ENCODE data around the gene ENAH.
"Not testable (repeated sequence)": the region's sequence is repeated elsewhere in the genome, so short reads cannot be mapped to it uniquely, and the experiment has no call there.

ENAH gene

DNA sequence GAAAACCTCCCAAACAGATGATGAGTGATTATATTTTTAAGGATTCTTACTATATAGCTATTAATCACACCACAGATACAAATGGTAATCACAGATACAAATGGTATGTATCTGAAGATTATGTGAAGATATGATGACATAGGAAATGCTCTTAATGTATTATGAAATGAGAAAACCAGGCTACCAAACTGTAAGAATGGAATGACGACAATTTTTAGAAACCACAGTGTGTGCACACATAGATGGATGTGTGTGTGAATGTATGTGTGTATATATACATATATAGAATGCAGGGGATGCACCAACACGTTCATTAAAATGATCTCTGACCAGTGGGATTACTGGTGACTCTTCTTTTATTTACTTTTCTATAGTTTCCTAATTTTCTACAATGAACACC is 21.5 kb upstream of the ENAH start:
- no peak for DNase-seq

DNA sequence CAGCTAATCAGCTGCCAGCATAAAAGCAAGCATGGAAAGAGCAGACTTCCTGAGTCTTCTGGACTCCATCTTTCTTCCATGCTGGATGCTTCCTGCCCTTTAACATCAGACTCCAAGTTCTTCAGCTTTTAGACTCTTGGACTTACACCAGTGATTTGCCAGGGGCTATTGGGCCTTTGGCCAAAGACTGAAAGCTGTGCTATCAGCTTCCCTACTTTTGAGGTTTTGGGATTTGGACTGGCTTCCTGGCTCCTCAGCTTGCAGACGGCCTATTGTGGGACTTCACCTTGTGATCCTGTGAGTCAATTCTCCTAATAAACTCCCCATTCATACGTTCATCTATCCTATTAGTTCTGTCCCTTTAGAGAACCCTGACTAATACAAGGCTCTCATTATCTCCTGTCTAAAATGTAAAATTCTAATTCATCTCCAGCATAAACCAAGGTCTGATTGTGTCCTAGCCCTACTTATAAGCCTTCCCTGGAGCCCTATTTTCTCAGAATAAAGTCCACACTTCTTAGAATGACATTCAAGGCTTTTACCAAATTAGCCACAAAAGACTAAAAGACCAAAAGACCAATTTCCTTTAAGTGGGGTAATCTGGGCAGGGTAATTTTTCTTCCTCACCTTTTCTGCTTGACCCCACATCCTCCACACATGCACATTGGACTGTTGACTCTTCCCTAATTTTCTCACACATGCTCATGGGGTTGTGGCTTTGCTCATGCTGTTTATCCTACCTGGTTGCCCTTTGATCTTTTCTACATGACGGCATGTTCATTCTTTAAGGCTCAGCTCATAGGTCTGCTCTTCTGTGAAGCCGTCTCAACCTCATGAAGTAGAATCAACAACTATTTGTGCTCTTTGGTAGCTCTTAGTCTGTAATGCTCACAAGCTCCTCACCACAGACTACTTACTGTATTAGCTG is 18.1 kb upstream of the ENAH start:
- no peak for DNase-seq

DNA sequence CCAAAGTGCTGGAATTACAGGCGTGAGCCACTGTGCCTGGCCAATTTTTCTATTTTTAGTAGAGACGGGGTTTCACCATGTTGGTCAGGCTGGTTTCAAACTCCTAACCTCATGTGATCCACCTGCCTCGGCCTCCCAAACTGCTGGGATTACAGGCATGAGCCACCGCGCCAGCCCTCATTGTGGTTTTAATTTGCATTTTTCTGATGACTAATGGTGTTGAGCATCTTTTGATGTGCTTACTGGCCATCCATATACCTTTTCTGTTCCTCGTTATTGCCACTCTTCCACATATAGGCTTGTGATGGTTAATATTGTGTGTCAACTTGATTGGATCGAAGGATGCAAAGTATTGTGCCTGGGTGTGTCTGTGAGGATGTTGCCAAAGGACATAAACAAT is 17.4 kb upstream of the ENAH start:
- DNase-seq, result no peak

DNA sequence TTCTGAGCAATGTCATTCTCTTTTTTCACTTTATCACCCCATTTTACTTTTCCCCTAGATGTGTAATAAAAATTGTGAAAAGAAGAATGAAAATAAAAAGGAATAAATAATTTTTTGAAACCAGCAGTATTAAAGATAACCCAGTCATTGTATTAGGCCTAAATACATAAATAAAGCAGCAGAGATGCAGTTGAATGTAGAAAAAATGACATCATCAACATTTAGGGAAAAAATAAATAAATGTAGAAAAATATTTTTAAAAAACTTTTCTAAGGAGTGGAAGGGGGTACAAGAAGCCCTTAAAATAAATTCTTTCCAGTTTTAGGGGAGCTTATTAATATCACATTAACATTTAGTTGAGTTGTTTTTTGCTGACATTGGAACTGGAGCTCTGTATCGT is 15.3 kb upstream of the ENAH start:
- DNase-seq, result no peak

DNA sequence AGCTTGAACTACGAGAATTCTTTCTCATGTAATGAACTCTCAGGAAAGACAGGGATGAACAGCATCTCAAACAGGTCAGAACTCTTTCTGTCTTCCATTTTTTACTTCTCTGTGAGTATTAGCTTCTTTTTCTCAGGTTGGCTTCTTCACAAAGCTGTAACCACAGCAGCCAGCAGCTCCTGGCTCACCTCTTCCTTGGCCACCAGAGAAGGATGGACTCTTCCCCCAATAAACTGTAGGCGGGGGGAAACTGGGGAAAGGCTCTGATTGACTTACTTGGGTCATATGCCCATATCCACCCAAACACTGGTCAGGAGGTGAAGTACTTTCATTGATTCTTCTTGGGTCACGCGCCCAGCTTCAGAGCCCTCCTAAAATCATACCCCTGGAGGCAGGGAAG is 14.4 kb upstream of the ENAH start:
- no peak for DNase-seq

DNA sequence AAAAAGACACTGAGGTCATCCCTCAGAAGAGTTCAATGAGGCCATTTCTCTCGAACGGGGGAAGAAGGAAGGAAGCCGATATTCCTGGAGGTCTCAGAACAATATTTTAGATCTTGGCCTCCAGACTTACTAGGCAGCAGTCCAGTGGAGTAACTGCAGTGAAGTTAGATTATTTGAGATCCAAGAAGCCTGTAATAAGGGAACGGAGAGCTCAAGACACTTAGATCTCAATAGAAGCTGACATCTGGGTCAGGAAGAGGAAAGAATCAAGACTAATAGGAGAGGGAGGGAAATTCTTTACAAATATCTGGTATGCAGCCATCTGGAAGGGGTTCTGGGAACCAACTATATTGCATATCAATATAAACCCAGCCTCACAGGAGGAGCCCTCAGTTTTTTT is 13.6 kb upstream of the ENAH start:
- DNase-seq, result no peak

DNA sequence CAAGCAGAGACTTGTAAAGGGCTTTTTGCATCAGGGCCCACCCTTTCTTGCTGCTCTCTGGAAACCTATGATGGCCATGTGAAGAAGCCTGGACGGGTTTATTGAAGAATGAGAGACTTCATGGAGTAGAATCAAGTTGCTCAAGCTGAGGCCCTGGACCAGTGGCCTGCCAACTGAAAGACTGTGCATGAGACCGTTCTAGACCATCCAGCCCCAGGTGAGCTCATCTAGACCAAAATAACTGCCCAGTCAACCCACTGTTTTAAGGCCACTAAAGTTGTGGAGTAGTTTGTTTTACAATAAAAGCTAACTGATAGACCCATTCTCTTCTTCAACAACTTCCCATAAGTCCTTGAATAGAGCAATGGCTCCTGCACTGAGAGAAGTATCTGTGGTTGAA is 11.8 kb upstream of the ENAH start:
- DNase-seq, result no peak

DNA sequence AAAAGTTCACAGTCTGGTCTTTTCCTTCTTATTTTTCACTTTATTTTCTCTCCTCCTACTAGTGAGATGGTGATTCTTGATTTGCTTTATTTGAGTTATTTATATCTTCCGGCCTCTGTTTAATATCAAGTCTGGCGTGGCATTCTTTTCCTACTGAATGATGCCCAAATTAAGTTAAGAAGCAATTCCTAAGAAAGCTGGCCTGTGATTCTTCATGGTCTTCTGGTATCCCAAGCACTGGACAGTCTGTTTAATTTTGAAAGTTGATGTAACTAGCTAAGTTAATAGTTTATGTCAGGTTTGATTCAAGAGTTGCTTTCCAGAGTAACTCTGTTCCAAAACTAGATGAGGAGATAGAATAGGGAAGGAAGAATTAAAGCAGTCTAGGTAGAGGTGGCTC is 9.2 kb upstream of the ENAH start:
- DNase-seq, result no peak

DNA sequence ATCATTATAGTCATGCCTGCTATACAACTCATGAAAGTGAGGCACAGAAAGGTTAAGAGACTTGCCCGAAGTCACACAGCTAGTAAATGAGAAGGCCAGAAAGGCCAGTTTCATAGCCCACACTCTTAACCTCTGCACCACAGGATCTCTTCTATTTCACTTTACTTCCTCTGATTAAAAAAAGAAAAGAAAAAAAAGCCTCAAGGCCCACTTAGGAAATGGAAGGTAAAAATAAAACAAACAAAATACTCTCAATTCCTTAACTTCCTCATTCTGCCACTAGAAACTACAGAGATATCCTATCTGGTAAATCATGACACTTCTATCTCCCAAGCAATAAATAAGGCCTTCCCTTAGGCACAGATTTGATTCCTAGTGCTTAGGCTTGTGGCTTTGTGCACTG is 7.6 kb upstream of the ENAH start:
- DNase-seq, result no peak

DNA sequence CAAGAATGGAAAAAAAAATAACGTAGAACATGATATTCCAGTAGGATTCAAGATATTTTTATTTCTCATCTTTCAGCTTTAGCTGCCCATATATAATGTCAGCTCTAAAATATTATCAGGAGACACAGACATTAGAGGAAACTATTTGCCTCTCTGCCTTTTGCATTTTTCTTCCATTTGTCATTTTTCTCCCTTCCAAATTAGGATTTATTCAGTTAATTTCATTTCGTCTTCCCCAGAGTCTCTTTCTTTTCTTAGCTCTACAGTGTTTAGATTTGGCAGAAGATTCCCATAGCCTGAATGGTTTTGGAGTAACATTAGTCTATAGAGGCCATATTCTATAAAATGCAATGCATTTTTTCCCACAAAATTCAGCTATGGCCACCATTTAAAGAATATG is 5.1 kb upstream of the ENAH start:
- no peak for DNase-seq

DNA sequence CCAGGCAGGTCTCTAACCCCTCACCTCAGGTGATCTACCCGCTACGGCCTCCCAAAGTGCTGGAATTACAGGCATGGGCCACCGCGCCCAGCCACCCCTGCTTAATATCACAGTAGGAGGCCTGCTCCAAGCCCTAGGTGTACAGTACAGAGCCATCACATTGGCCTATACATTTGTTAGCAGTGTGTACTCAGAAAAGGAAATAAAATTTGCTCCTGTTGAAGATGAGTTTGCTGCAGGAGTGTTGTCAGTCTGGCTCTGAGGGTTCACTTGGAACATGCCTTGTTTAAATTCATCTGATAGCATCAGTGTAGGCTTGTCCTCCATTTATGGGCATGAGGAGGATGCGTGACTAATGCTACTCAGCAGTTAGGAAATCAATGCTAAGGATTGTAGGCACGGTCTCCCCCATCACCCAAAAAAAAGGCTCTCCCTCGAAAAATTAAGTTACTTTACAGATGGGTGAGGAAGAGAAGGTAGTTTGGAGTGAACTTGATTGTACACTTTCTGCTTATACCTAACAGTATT is 4.6 kb upstream of the ENAH start:
- no peak for DNase-seq

DNA sequence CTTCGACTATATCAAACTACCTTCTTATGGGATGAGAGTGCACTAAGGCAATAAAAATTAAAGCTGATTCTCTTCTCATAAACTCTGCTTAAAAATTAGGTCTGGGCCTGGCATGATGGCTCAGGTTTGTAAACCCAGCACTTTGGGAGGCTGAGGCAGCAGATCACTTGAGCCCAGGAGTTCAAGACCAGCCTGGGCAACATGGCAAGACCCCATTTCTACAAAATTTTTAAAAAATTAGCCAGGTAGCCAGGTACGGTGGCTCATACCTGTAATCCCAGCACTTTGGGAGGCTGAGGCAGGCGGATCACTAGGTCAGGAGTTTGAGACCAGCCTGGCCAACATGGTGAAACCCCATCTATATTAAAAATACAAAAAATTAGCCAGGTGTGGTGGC is 3.3 kb upstream of the ENAH start:
- DNase-seq, result not testable (repeated sequence)

DNA sequence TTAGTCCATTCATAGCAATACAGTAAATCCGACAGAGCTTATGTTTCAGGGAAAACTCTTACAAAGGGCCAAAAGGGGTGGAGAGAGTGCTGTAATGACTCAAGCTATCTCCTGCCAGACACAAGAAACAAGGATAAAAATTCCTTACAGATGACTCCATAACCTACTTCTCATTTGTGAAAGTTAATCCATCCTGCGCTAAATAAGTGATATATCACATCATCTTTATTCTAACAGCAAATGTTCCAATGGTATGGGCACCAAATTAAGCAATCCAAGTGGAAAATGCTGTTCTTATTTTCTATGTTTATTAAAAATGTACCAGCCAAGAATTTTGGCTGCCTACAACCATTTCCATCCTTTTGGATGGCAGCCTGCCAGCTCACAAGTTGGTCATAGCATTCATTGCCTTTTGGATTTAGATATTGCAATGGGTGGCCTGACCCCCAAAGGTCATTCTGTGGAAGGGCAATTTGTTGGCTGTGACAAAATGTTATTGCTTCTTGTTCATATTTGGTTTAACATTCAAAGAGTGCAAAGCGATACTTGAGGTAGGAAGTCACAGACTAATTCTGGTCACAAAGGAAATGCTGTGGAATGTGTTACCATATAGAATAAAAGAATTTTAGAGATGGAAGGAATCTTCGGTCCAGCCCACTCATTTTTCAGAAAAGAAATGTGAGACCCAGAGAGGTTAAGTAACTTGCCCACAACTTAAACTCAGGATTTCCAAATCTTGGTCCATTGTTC is 2.8 kb upstream of the ENAH start:
- DNase-seq, result peak in 1 of 2 experiments; percentile 33

DNA sequence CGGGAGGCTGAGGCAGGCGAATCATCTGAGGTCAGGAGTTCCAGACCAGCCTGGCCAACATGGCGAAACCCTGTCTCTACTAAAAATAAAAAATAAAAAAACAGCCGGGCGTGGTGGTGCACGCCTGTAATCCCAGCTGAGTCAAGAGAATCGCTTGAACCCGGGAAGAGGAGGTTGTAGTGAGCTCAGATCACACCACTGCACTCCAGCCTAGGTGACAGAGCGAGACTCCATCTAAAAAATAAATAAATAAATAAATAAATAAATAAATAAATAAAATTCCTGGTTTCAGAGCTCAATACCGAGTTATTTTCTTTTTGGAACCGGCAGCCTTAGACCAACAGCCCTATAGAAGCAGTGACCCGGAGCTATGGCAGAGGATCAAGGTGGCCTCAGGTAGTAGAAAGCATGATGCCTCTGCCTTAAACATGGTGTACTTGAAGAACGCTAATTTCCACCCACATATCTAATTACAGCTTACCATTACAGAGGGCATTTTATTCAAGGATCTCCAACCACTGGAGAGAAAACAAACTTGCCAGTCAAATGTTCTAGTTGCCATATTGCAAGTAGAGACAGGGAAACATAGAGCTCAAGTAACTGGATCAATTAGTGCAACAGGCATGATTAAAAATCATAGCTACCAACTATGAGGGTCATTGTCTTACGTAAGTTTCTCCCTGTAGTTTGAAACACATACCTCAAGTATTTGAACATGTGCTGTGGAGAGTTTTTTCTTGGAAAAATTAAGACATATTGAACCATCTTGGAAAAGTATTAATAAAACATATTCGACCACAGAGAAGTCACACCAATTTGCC is 2.0 kb upstream of the ENAH start:
- DNase-seq, result no peak

DNA sequence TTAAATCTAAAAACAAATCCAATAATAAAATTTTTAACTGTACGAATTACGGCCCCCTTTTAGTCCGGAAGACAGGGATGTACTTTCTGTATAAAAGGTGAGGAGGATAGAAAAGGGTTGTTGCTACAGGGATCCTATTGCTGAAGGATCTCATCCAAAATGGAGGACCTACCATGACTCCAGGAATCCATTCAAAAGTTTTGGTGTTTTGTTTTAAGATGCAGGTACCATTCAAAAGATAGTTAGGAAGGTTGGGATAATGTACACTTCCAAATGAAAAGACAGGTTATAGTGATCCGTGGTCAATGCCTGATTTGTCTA is 1.3 kb upstream of the ENAH start:
- DNase-seq, result no peak

DNA sequence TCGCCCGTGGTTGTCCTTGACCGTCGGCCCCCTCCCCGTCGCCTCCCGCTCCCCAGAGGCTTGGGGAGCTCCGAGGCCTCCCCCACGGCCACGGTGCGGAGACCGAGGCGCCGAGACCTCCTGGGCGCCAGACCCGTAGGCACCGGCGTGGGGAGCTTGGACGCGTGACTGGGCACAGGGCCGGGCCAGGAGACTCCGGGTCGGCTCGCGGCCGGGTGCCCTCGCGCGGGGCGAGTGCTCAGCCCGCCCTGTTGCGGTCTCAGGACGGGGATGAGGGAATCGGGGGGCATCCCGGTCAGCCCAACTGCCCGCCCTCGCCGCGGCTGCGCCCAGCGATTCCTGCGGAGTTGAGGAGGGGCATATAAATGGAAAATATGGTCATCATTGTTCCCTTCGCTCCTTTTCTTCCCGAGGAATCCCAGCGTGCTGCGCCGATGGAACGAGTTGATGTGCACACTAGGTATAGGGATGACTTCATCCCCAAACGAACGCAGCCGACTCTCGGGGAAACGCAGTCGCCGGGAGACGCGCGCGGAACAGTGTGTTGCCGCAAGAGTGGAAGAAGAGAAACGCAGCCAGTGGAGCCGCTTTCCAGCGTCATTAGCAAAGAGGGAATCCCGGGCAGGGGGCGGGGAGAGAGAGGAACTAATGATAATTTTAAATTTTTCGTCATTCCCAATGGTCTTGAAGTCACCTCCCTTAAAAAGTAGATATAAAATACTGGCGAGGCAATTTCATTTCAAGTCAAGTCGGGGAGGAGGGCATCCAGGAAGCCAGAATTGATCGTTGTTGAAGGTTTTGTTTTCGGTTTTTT is 747 bp upstream of the ENAH start:
- peak; percentile 44 to 48 for DNase-seq

DNA sequence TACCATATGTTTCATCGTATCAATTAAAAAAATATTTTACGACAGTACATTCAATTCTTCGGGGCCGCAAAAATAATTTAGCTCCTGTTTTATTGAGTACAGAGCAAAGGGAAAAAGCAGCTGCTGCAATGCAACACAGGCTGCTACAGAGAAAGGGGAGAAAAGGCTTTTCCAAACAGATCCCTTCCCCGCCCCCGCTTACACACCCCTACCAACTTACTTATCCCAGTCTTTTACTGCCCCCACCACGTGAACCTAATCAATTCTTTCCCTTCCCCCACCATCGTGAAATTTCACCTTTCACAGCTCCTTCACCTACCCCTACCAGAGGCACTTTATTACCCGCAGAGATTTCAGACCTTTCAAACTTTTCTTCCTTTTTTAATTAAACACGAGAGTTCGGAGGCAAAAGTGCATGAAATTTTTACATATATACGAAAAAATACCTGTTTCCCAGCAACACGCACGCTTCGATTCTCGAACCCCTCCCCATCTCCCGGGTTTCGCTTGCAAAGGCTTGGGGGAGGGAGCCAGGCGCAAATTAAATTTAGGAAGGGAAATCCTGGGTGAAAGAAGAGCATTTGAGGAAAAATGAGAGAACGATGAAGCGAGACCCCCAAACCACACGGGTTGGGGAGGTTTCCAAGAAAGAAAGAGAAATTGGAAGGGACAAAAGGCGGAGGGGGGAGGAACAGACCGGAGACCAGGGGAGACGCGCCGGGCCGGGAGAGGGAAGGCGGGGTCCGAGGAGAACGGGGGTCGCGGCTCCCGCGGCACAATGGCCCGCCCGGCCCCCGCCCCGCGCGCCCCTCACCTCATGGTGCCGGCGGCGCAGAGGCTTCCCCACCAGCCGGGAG is 823 bp downstream of the ENAH start:
- DNase-seq, result peak; percentile 27 to 78

DNA sequence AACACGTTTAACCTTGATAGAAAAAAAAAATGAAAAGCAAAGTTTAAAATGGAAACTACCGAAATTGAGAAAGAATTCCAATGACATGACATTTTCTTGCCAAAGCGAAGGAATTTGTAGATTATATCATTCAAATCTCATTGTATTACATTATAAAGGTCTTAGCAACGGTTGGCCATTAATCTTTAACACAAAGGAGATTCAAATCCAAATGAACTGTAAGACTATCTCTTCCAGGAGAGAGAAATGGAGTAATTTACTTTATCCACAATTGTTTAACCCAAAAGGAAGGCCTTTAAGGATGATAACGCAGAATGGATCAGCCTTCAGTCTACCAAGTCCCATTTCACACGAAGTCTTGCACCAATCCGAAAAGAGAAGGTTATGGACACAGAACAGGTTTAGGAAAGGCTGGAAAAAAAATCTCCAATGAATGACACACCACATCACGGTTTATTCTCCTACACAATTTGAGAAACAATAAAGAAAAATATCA is 1.5 kb downstream of the ENAH start:
- peak in 1 of 2 experiments; percentile 47 for DNase-seq

DNA sequence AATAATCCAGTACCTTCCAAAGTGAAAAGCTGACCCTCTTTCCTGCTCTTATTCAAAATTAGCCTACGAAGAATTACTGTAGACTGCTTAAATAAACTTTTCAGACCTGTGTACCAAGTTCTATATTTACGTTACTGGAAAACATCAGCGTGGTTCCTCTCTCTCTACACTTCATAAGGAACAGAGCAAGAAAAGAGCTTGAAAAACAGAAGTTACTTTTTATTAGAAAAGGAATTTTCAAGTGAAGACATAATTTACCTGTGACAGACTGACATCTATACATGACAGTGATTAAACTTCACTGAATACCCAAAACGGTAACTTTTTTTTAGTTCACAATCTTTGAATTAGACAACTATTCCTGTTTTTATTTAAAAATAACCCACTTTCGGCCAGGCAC is 2.7 kb downstream of the ENAH start:
- no peak for DNase-seq

DNA sequence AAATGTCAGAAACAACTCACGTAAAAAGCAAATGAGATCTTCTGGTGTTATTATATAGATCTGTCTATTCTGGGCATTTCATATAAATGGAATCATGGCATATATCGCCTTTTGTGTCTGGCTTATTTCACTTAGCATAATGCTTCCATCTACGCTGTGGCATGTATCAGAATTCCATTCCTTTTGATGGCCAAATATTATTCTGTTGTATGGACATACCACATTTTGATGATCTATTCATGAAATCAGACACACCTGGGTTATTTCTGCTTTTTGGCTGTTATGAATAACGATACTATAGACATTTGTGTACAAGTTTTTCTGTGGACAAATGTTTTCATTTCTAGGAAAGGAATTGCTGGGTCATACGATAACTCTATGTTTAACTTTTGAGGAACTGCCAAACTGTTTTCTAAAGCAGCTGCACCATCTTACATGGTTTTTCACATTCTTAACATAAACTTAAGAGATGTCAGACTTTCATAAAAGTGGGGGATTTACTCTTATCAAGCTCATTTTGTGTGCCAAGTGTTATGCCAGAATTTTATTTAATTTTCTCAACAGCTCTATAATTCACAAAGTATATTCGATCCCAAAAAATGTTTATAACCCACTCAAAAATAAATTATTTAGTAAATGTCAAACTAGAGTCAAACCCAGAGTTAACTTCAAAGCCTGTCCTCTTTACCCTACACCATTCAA is 7.6 kb downstream of the ENAH start:
- DNase-seq, result no peak

DNA sequence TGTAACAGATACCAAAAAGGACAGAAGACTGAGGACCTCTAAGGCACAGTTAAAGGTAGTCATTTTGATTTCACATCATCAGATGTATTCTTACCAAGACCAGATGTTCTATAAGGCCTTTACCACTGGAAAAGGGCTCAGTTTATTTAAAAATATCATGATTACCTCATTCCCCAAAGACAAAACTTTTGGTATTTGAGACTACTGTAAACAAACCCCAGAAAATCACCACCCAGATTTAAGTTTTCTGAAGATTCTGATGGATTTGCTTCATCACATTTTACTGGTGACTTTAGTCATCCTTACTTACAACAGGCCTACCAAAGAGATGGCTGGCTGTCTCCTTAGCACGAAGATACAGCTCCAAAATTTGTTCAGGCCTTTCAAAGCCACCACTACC is 8.3 kb downstream of the ENAH start:
- no peak for DNase-seq
